ENCODE data around the gene ZC3H12A.

The ZC3H12A gene

GRCh38 chr1:37474046-37474696, at the start of gene ZC3H12A:
Gene ZC3H12A, plus strand, starts transcription at chr1:37474580. Its CDS starts 917 bp downstream, at chr1:37475497.
- DNase-seq (ENCODE audit: low read depth in 2 of 2), result peak; percentile 87 to 91

- no peak for DNase-seq (ENCODE audit: low read depth in 2 of 2)
These were observed 49.2 kb upstream of the ZC3H12A start for GRCh38 chr1:37425221-37425620.

GRCh38 chr1:37429029-37429428, 45.4 kb upstream of the ZC3H12A start:
- no peak for DNase-seq (ENCODE audit: low read depth in 2 of 2)

DNA sequence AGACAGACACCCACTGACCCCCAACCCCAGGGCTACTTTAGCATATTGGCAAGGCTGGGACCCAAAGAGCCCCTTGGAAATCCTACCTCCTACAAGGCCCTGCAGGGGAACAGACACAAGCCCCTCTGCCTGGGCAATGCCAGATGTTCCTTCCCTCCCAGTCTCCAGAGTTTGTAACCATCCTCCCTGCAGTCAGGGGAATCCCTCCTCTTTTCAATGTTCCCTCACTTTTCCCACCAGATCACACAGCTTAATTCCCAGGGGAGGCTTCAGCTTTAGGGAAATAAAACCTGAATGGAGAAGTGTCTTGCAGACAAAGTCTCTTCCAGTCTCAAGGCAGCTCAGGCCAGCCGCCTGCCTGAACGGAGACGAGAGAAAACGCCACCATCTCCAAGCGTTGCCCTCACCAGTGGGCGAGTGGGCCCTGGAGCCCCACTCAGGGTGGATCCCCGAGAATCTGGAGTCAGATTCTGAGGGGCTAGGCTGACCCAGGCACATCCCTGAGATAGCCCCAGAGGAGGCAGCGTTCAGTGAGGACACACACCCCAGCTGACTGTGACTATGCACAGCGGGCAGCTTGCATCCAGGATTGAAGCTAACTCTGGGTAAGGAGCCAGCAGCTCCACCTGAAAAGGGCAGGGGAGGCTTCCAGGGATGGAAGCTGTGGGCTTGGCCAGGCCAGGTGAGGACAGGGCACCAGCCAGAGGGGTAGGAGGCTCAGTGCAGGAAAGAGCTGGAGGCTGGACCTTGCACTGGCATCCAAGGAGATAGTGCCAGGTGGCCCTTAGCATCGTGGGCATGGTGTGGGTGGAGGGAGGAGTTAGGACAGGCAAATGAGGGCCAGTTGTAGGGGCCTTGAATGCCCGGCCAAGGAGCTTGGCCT, 44.0 kb upstream of the ZC3H12A start:
- no peak for DNase-seq (ENCODE audit: low read depth in 2 of 2)

DNA sequence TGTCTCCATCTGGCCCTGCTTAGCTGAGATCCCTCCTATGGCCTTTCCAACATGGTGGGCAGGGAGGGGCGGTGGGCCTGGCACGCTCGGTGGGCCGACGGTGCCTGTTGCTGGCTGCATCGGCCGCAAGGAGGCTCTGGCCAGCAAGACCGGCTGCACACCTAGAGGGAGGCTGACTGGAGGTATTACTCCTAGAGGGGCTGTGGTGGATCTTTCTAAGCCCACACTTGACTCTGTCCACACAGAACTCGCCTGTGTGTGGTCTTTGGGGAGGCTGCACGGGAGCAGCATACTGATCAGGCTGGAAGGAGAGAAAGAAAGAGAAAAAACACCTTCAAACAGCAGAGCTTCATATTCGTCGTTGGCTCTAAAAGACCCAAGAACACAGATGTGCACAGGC, 41.7 kb upstream of the ZC3H12A start:
- no peak for DNase-seq (ENCODE audit: low read depth in 2 of 2)

- DNase-seq (ENCODE audit: low read depth in 2 of 2), result no peak
These were observed 41.2 kb upstream of the ZC3H12A start for GRCh38 chr1:37433171-37433570.

GRCh38 chr1:37434292-37435225, 39.8 kb upstream of the ZC3H12A start:
- DNase-seq (ENCODE audit: low read depth in 2 of 2), result peak; percentile 52 to 65

DNA sequence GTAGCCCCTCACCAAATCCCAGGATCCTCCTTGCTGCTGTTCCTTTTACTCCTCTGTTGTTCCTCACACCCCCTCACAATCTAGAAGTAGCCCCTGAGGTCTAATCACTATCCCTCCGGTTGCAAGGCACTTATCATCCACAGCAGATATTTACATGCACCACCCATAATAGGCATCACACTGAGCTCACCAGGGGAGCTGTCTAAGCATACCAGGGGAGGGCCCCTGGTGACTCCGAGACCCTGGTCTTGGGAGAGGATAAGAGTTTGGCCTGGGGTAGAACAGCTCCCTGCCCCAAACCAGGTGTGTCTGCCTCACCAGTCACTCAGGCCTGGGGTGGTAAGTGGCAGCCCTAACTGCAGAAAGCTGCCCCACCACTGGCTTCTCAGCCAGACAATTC, 37.3 kb upstream of the ZC3H12A start:
- no peak for DNase-seq (ENCODE audit: low read depth in 2 of 2)

DNA sequence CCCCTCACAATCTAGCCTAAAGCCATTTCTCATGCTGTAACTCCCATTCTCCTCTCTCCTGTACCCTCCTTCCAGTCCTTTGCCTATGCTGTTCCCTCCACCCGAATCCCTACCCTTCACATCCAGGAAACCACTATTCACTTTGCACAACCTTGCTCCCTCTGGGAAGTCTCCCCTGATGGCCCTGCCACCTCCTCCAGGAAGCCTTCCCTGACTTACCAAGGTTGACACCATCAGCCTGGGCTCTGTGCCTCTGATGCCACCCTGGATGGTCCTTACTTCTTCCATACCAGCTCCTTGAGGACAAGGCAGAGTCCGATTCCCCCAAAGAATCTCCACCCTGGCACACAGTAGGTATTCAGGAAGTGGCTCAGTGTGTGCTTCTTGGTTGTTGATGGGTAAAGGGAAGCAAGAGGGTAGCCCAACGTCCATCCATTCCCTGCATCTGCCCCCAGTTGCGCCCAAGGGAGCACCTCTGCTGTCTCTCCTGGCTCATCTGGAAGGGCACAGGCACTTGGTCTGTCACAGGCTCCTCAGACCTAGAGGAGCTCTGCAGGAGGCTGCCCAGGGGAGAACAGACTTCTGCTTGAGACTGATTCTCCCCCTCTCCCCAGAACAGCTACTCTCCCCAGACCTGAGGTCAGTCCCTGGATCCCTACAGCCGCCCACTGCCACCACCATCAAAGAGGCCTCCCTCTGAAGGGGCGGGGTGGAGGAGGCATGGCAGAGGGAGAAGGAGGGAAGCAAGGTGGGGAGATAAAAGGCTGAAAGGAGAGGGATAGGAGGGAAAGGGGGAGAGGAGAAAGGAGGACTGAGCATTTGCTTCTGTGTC, 36.1 kb upstream of the ZC3H12A start:
- DNase-seq (ENCODE audit: low read depth in 2 of 2), result no peak

DNA sequence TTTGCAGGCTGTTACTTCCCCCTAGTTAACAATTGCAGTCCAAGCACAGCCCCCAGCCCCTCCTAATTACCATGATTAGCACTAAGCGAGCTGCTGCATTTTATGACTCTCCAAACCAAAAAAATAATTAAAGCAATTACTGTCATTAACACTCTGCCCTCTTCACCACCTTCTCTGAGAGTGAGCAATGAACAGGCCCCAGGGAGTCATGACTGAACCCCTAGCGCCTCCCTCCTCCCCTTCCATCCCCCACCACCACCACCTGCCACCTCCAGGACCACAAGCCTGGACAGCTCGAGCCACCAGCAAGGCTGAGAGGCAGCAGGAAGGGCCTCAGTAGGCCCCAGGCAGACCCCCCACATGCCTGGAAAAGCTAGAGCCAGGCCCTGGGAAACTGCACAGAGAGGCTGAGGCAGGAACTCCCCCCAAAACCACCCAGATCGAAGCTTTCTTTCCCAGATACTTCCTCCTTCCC, 35.5 kb upstream of the ZC3H12A start:
- no peak for DNase-seq (ENCODE audit: low read depth in 2 of 2)

GRCh38 chr1:37439349-37439995, 34.9 kb upstream of the ZC3H12A start:
- no peak for DNase-seq (ENCODE audit: low read depth in 2 of 2)

DNA sequence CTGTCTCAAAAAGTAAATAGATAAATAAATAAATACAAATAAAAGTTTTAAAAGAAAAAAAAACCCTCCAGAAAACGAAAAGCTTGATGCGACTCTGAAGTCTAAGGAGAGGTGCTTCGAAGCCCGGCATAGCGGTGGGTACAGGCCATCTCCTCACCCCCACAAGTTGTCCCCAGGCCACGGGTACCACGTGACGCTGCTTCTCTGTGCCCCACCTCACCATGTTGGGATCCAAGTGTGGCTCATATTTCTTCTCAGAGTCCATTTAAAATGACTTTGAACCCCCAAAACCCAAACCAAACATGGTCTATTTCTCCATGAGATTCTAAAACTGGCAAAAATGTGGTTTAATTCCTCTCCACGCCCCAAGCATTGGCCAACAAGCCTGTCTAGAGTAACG, 32.9 kb upstream of the ZC3H12A start:
- DNase-seq (ENCODE audit: low read depth in 2 of 2), result no peak

DNA sequence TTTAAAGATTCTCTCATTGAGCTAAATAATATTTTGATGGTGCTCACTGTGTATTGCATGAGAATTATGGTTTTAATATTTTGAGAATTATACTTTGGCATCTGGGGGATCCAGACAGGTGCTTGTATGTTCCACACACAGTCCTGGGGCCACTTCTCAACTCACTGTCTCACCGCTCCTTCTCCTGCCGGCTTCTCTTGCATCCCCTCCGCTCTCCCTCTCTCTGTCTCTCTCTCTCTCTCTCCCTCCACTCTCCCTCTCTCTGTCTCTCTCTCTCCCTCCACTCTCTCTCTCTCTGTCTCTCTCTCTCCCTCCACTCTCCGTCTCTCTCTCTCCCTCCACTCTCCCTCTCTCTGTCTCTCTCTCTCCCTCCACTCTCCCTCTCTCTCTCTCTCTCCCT, 32.2 kb upstream of the ZC3H12A start:
- no peak for DNase-seq (ENCODE audit: low read depth in 2 of 2)

DNA sequence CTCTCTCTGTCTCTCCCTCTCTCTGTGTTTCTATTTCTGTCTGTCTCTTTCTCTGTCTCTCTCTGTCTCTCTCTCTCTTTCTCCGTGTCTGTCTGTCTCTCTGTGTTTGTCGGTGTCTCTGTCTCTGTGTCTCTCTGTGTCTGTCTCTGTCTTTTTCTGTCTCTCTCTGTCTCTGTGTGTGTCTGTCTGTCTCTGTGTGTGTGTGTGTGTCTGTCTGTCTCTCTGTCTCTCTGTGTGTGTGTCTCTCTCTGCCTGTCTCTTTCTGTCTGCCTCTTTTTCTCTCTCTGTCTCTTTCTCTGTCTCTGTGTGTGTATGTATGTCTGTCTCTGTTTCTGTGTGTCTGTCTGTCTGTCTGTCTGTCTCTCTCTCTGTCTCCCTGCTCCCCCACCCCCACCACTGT, 31.7 kb upstream of the ZC3H12A start:
- no peak for DNase-seq (ENCODE audit: low read depth in 2 of 2)

GRCh38 chr1:37446874-37447273, 27.5 kb upstream of the ZC3H12A start:
- no peak for DNase-seq (ENCODE audit: low read depth in 2 of 2)

GRCh38 chr1:37448185-37448584, 26.2 kb upstream of the ZC3H12A start:
- no peak for DNase-seq (ENCODE audit: low read depth in 2 of 2)

- no peak for DNase-seq (ENCODE audit: low read depth in 2 of 2)
These were observed 25.5 kb upstream of the ZC3H12A start for GRCh38 chr1:37448691-37449417.

DNA sequence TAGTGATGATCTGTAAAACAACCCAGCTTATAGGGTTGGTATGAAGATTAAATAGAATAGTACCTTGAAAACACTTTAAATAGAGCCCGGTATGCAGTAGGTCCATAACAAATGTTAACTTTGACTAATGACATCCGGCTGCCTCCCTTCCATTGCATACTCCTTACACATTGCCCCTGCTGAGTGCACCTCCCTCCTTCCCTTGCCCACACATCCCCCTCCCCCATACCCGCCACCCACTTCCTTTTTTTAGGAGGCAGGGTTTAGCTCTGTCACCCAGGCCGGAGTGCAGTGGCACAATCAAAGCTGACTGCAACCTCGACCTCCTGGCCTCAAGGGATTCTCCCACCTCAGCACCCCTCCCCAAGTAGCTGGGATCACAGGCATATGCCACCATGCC, 24.4 kb upstream of the ZC3H12A start:
- DNase-seq (ENCODE audit: low read depth in 2 of 2), result no peak

DNA sequence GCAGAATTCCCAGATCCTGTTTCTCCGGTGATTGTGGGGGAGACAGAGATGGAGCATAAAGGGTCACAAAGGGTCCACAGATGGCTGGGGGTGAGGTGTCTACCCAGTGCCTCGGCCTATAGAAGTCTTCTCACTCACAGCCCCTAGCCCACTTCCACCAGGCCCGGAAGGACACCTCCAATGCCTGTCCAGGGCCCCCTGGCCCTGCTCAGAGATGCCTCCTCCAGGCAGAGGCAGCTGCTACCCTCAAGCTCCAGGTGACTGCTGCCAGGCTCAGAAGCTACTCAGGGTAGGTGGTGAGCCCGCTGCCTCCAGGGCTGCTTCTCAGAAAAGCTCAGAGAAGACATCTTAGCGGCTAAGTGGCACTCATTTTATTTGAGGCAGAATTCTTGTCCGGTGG, 22.0 kb upstream of the ZC3H12A start:
- no peak for DNase-seq (ENCODE audit: low read depth in 2 of 2)

DNA sequence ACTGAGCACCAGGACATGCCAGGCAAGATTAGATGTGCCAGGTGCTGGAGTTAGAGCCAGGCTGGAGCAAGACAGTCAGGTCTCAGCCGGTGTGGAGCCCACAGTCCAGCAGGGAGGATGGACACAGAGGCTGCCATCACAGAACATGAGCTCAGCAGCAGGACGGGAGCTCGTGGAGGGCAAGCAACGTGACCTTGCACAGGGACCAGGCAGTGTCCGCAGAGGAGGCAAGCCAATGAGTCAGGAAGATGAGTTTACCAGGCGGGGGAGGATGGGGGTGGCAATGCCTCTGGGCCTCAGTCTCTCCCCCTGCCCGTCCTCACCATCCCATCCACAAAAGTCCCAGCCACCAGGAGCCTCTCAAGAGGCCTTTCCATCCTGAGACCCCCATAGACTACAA, 20.7 kb upstream of the ZC3H12A start:
- DNase-seq (ENCODE audit: low read depth in 2 of 2), result no peak

All from stimulated activated CD4-positive, alpha-beta T cell treated with anti-CD3 and anti-CD28 coated beads, Interleukin-15, amount 100 ng/mL, for 48 hours (primary cell).